Breast epithelium (tissue), 4 donors: Measurements from ENCODE around the gene DELE1. TPM values are rescaled to one million over a fixed set of nuclear protein-coding genes. Genes with fewer than 3 reads are reported as not detected.

Experiments used
- DNase-seq, 2 donors: peaks; one replicate each; pipeline ENCODE4 v3.0.0-alpha.2; 2019; ENCODE audit warnings: low spot score in 2 of 2
- H3K27ac ChIP-seq, 2 donors: fragments of 200-600 bp; sonication (generic) in 1 of 2; one replicate each; pipeline ENCODE4 v1.5.1; 2016 to 2019; ENCODE audit warnings: mild to moderate bottlenecking in 1 of 2
- H3K27me3 ChIP-seq, 2 donors: fragments of 200-600 bp; sonication (generic) in 1 of 2; one replicate each; pipeline versions ENCODE4 v1.5.1 to v1.6.0; 2017 to 2019; ENCODE audit warnings: control low read depth in 1 of 2, mild to moderate bottlenecking in 1 of 2
- H3K36me3 ChIP-seq: fragments of 200-600 bp; one replicate; pipeline ENCODE4 v1.5.1; 2019
- H3K4me1 ChIP-seq, 2 donors: fragments of 200-600 bp; sonication (generic); one replicate each; pipeline ENCODE4 v1.5.1; 2016 to 2019; ENCODE audit warnings: control low read depth in 1 of 2
- H3K4me3 ChIP-seq, 3 donors: fragments of 200-600 bp; sonication (generic); 1 replicate in 2 of 3; 2 replicates in 1 of 3; pipeline ENCODE4 v1.5.1; 2016 to 2019; ENCODE audit warnings: mild to moderate bottlenecking in 3 of 3, moderate library complexity in 2 of 3
- H3K9me3 ChIP-seq, 2 donors: fragments of 200-600 bp; sonication (generic) in 1 of 2; one replicate each; pipeline ENCODE4 v1.5.1; 2016 to 2019; ENCODE audit warnings: control low read depth in 1 of 2
- CTCF ChIP-seq, 3 donors: fragments of 450-650 bp; IDR thresholded peaks; one replicate each; pipeline ENCODE4 v1.5.1; 2016 to 2017; ENCODE audit warnings: antibody characterized with exemption in 3 of 3, mild to moderate bottlenecking in 3 of 3, moderate library complexity in 3 of 3
- POLR2A ChIP-seq: fragments of 450-650 bp; IDR thresholded peaks from one replicate; pipeline ENCODE4 v1.6.1; 2016; ENCODE audit warnings: antibody characterized with exemption, mild to moderate bottlenecking, moderate library complexity
- POLR2AphosphoS5 ChIP-seq, 3 donors: sonication (generic); formaldehyde crosslinking; IDR thresholded peaks; one replicate each; pipeline ENCODE4 v1.6.1; 2017; ENCODE audit warnings: antibody characterized with exemption in 3 of 3
- intact Hi-C: fragments of 100-400 bp; cut with DNase I; formaldehyde crosslinking; loops from one replicate; pipeline ENCODE4 v1.15.1; 2023; ENCODE audit warnings: low total_unique reads
- total RNA-seq, 3 donors: library from RNA; depleted of rRNA; stranded (reverse); fragments of >200 nt; gene quantifications; one replicate each; pipeline ENCODE4 v1.1.0, GENCODE V29; 2016

The DELE1 gene
- total RNA-seq, 3 donors from 2014 or later: 74.6 to 95.1 (median 76.7) TPM

- Histone ChIP-seq H3K4me1 (peaks cover 3 to 11% of the 10 kb centered on the region in 2 donors), H3K9me3 (no peaks in the 10 kb centered on the region), H3K4me3 (peak overlapping the region; percentile 54 to 91 (median 76)), H3K27me3 (peaks cover 5 to 18% of the 10 kb centered on the region in 2 donors), H3K27ac (peak overlapping the region; percentile 91 to 95), H3K36me3 (no peaks in the 10 kb centered on the region)
- peak; percentile 92 to 95 for DNase-seq
- intact Hi-C loops: loop anchor here (5.0 kb wide), 1 partner anchor 177 kb away; no protein-coding TSS in a partner anchor
- TF ChIP-seq CTCF (IDR thresholded peaks at IDR 0.05) (peak; percentile 86 to 98 (median 91)), POLR2A (no peak), POLR2AphosphoS5 (IDR thresholded peaks at IDR 0.05) (peak in 2 of 3 donors; percentile 61 to 78)
Measured at GRCh38 chr5:141878711-141879425, 44.8 kb upstream of the DELE1 start.

GRCh38 chr5:141879426-141879759, 44.3 kb upstream of the DELE1 start:
- peak overlapping the region in 1 of 3 donors; percentile 76 for H3K4me3 ChIP-seq
- intact Hi-C loops: loop anchor here (5.0 kb wide), 1 partner anchor 177 kb away; no protein-coding TSS in a partner anchor

GRCh38 chr5:141879941-141880738, 43.5 kb upstream of the DELE1 start:
- TF ChIP-seq POLR2AphosphoS5 (IDR thresholded peaks at IDR 0.05): no peak
- no peak for TF ChIP-seq POLR2A
- TF ChIP-seq CTCF (IDR thresholded peaks at IDR 0.05): no peak
- DNase-seq: no peak

More at GRCh38 chr5:141879426-141879759, 44.3 kb upstream of the DELE1 start:
- H3K27me3 ChIP-seq: peaks cover 5 to 18% of the 10 kb centered on the region in 2 donors
- DNase-seq: no peak
- no peaks in the 10 kb centered on the region for H3K36me3 ChIP-seq
- TF ChIP-seq POLR2AphosphoS5 (IDR thresholded peaks at IDR 0.05) (peak in 1 of 3 donors; percentile 72), POLR2A (no peak)
- peaks cover under 1 to 11% of the 10 kb centered on the region in 2 donors for H3K4me1 ChIP-seq
- no peaks in the 10 kb centered on the region for H3K9me3 ChIP-seq
- peak overlapping the region; percentile 71 to 91 for H3K27ac ChIP-seq

GRCh38 chr5:141880961-141881801, 42.5 kb upstream of the DELE1 start:
- Histone ChIP-seq H3K27me3 (peaks cover 5 to 18% of the 10 kb centered on the region in 2 donors), H3K4me1 (peaks cover 0 to 11% of the 10 kb centered on the region in 2 donors)
- DNase-seq: no peak

More at GRCh38 chr5:141879941-141880738, 43.5 kb upstream of the DELE1 start:
- H3K27ac ChIP-seq: peak overlapping the region; percentile 71 to 91
- no peak overlapping the region for H3K4me3 ChIP-seq
- peaks cover 5 to 18% of the 10 kb centered on the region in 2 donors for H3K27me3 ChIP-seq
- H3K9me3 ChIP-seq: no peaks in the 10 kb centered on the region
- intact Hi-C loops: loop anchor here (5.0 kb wide), 1 partner anchor 178 kb away; no protein-coding TSS in a partner anchor
- no peaks in the 10 kb centered on the region for H3K36me3 ChIP-seq
- peaks cover 0 to 11% of the 10 kb centered on the region in 2 donors for H3K4me1 ChIP-seq

GRCh38 chr5:141881886-141882285, 41.8 kb upstream of the DELE1 start:
- intact Hi-C loops: no loop called here
- peaks cover 0 to 11% of the 10 kb centered on the region in 2 donors for H3K4me1 ChIP-seq
- no peak for TF ChIP-seq CTCF (IDR thresholded peaks at IDR 0.05)
- no peak for TF ChIP-seq POLR2A
- TF ChIP-seq POLR2AphosphoS5 (IDR thresholded peaks at IDR 0.05): no peak
- no peaks in the 10 kb centered on the region for H3K9me3 ChIP-seq
- peak overlapping the region in 1 of 2 donors; percentile 56 for H3K27ac ChIP-seq
- H3K27me3 ChIP-seq: peaks cover 3 to 18% of the 10 kb centered on the region in 2 donors
- DNase-seq: no peak
- H3K4me3 ChIP-seq: no peak overlapping the region
- no peaks in the 10 kb centered on the region for H3K36me3 ChIP-seq

More at GRCh38 chr5:141880961-141881801, 42.5 kb upstream of the DELE1 start:
- no peak for TF ChIP-seq POLR2AphosphoS5 (IDR thresholded peaks at IDR 0.05)
- Histone ChIP-seq H3K36me3 (no peaks in the 10 kb centered on the region), H3K27ac (peak overlapping the region in 1 of 2 donors; percentile 71), H3K4me3 (no peak overlapping the region), H3K9me3 (no peaks in the 10 kb centered on the region)
- intact Hi-C loops: no loop called here
